Pancreas (tissue), 10 donors: Measurements from ENCODE around the gene LDLRAP1. TPM values are rescaled to one million over a fixed set of nuclear protein-coding genes. Genes with fewer than 3 reads are reported as not detected.

Experiments
- ATAC-seq, 4 donors: fragments of 200-7000 bp; cut with Tn5 transposase; one replicate each; pipeline versions ENCODE4 v1.8.0 to v1.9.1; 2020; ENCODE audit warnings: mild to moderate bottlenecking in 4 of 4, moderate library complexity in 4 of 4
- DNase-seq, 6 donors: peaks; one replicate each; pipeline ENCODE4 v3.0.0-alpha.2; 2020
- FAIRE-seq: peaks from 2 replicates; lab custom pipeline; 2012; peaks lifted over from hg19 to GRCh38; lab: Jason Lieb, UNC
- H3K27ac ChIP-seq, 4 donors: fragments of 200-600 bp; sonication (generic); 1 replicate in 3 of 4; 2 replicates in 1 of 4; pipeline versions ENCODE4 v1.5.0 to v1.8.0; 2020
- H3K27me3 ChIP-seq, 4 donors: fragments of 200-600 bp; one replicate each; pipeline ENCODE4 v1.8.0; 2021
- H3K36me3 ChIP-seq, 3 donors: fragments of 200-600 bp; sonication (generic) in 1 of 3; one replicate each; pipeline versions ENCODE4 v1.5.0 to v1.8.0; 2020 to 2021
- H3K4me1 ChIP-seq, 3 donors: fragments of 200-600 bp; one replicate each; pipeline ENCODE4 v1.8.0; 2021
- H3K4me3 ChIP-seq, 4 donors: fragments of 200-600 bp; sonication (generic) in 2 of 4; one replicate each; pipeline versions ENCODE4 v1.5.0 to v1.8.0; 2020 to 2021
- H3K9me3 ChIP-seq, 4 donors: fragments of 200-600 bp; one replicate each; pipeline ENCODE4 v1.8.0; 2021
- WGBS, 2 donors: extraction: QIAGEN DNeasy Blood & Tissue Kit; methylation state at CpG; one replicate each; pipeline ENCODE4 v1.1.7; 2013; 5-methylcytosine and 5-hydroxymethylcytosine counted together
- intact Hi-C, 3 donors: fragments of 100-400 bp; cut with DNase I; formaldehyde crosslinking; loops; one replicate each; pipeline versions ENCODE4 v1.11.1 to v1.14.2; 2022
- polyA plus RNA-seq, 2 donors: library from polyadenylated mRNA; stranded (reverse); fragments of 200-250 nt; gene quantifications; one replicate each; pipeline ENCODE4 v1.2.3, GENCODE V29; 2013
- total RNA-seq, 6 donors: library from RNA; stranded (reverse); fragmentation: NEBNext Ultra II Directional in 4 of 6; extraction: Animal tissue kit (Norgen Biotek cat#: 25700) in 4 of 6; gene quantifications; one replicate each; pipeline versions ENCODE4 v1.2.1 to v1.2.4, GENCODE V29; 2021 to 2023
- TF ChIP-seq, protein P1 (sequence below), 4 donors: fragments of 200-600 bp; sonication (generic) in 3 of 4; IDR thresholded peaks; one replicate each; pipeline versions ENCODE4 v1.5.0 to v1.8.0; 2021; ENCODE audit warnings: antibody characterized with exemption in 4 of 4
- donor health status: healthy with polysubstance abuse.
- donor health status: DM: no; HTN: no; CAD: no; lungs with moderate emphysema.
- donor health status: DM: no; HTN: no; CAD: no.
- donor health status: control.
- donor health status: control.
- donor health status: Bipolar disorder and iron deficiency.
- donor health status: DM: yes; HTN: yes; CAD: no.
- donor health status: DM: no; HTN: no; CAD: no.
- donor health status: DM: no; HTN: no; CAD: no.
- donor health status: DM: yes; HTN: yes; CAD: no.

LDLRAP1 gene
- total and polyA plus RNA-seq, 8 donors = 21.0 to 71.9 (median 23.7) TPM

DNA sequence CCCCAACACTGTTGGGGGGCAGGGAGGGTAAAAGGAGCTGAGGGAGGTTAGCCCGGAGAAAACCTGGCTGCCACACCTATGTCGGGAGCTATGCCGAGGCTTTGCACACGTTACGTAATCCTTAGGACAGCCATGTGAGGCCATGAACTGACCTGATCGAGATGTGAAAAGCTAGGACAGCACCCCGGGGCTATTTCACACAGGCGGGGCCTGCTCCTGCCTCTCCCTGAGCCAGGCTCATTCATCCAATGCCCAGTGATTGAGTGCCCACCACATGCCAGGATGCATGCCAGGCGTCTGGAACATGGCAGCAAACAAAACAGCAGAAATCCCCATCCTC is 30.2 kb downstream of the LDLRAP1 start:
- no peak overlapping the region for H3K27ac ChIP-seq
- H3K4me3 ChIP-seq = no peak overlapping the region
- no peaks in the 10 kb centered on the region for H3K36me3 ChIP-seq
- H3K4me1 ChIP-seq = no peaks in the 10 kb centered on the region
- peak in 1 of 6 donors; percentile 25 for DNase-seq
- no peaks in the 10 kb centered on the region for H3K9me3 ChIP-seq
- no peak for FAIRE-seq
- 23 to 41% methylated on average over 9 of the region's 9 CpGs for WGBS, 2 donors
- no peaks in the 10 kb centered on the region for H3K27me3 ChIP-seq
- TF ChIP-seq, protein P1, sequence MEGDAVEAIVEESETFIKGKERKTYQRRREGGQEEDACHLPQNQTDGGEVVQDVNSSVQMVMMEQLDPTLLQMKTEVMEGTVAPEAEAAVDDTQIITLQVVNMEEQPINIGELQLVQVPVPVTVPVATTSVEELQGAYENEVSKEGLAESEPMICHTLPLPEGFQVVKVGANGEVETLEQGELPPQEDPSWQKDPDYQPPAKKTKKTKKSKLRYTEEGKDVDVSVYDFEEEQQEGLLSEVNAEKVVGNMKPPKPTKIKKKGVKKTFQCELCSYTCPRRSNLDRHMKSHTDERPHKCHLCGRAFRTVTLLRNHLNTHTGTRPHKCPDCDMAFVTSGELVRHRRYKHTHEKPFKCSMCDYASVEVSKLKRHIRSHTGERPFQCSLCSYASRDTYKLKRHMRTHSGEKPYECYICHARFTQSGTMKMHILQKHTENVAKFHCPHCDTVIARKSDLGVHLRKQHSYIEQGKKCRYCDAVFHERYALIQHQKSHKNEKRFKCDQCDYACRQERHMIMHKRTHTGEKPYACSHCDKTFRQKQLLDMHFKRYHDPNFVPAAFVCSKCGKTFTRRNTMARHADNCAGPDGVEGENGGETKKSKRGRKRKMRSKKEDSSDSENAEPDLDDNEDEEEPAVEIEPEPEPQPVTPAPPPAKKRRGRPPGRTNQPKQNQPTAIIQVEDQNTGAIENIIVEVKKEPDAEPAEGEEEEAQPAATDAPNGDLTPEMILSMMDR (IDR thresholded peaks at IDR 0.05) = no peak
- peak in 3 of 4 donors; percentile 23 to 62 (median 55) for ATAC-seq
- intact Hi-C loops = no loop called here

DNA sequence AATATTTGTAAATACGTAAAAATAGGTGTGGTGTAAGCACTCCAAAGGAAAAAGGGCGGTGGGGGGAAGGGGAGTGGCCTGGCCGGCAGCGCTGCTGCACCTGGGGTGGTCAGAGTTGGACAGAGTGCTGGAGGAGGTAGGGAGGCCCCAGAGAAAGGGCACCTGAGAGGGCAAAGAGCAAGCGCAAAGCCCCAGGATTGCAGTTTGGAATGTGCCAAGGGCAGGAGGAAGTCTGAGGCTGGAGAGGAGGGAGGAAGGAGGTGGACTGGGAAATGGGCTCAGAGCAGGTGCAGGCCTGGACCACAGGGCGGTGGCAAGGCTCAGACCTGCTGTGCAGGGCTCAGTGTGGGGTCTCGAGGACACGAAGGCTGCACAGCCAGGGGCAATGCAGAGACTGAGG is 30.6 kb downstream of the LDLRAP1 start:
- ATAC-seq = no peak

DNA sequence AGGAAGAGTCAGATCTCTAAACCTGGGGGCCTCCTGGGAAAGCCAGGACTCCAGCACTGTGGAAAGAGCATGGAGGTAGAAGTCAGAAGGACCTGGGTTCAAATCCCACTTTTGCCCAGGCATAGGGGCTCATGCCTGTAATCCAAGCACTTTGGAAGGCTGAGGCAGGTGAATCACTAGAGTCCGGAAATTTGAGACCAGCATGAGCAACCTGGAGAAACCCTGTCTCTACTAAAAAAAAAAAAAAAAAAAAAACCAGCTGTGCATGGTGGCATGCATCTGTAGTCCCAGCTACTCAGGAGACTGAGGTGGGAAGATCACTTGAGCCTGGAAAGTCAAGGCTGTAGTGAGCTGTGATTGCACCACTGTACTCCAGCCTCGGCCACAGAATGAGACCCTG is 31.8 kb downstream of the LDLRAP1 start:
- Histone ChIP-seq H3K4me3 (no peak overlapping the region), H3K36me3 (no peaks in the 10 kb centered on the region), H3K27ac (no peak overlapping the region), H3K27me3 (no peaks in the 10 kb centered on the region), H3K9me3 (no peaks in the 10 kb centered on the region), H3K4me1 (no peaks in the 10 kb centered on the region)
- TF ChIP-seq, protein P1 (IDR thresholded peaks at IDR 0.05) = no peak
- no peak for ATAC-seq
- no peak for DNase-seq
- intact Hi-C loops = no loop called here
- 91 to 92% methylated on average over 2 of the region's 2 CpGs for WGBS, 2 donors
- no peak for FAIRE-seq

More for the DNA sequence above, 30.6 kb downstream of the LDLRAP1 start:
- Histone ChIP-seq H3K27me3 (no peaks in the 10 kb centered on the region), H3K4me1 (no peaks in the 10 kb centered on the region), H3K36me3 (no peaks in the 10 kb centered on the region), H3K4me3 (no peak overlapping the region), H3K27ac (no peak overlapping the region), H3K9me3 (no peaks in the 10 kb centered on the region)
- TF ChIP-seq, protein P1 (IDR thresholded peaks at IDR 0.05) = no peak
- DNase-seq (peak in 1 of 6 donors; percentile 48), FAIRE-seq (no peak)
- 69 to 74% methylated on average over 8 of the region's 8 CpGs for WGBS, 2 donors
- intact Hi-C loops = no loop called here

DNA sequence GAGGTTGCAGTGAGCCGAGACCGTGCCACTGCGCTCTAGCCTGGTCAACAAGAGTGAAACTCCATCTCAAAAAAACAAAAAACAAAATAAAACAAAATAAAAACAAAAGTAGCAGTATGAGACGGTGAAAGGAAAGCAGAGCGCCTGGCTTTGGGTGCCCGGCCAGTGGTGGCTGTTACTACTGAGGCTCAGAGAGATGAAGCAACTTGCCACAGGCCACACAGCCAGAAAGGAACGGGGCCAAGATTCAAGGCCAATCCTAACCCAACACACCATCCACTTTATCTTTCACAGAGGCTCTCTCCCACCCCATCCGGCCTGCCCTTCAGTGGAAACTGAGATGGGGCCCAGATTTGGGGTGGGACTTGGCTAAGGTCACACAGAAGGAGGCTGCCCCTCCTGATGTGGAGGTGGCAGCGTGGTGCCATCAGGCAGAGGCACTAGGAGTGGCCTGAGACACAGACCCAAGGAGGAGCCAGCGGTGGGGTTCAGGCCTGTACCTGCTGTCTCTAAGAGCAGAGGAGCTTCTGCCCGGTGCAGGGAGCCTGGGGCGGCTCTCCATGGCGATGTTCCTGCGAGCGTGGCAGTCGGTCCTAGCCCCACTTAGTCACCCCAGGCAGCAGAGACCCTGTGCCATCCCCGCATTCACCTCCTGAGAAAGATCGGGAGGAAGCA is 33.2 kb downstream of the LDLRAP1 start:
- Histone ChIP-seq H3K4me1 (no peaks in the 10 kb centered on the region), H3K9me3 (no peaks in the 10 kb centered on the region), H3K27me3 (no peaks in the 10 kb centered on the region), H3K4me3 (no peak overlapping the region), H3K36me3 (no peaks in the 10 kb centered on the region), H3K27ac (no peak overlapping the region)
- ATAC-seq (no peak), FAIRE-seq (no peak), DNase-seq (no peak)
- 89 to 93% methylated on average over 18 of the region's 18 CpGs for WGBS, 2 donors
- TF ChIP-seq, protein P1 (IDR thresholded peaks at IDR 0.05) = no peak
- intact Hi-C loops = no loop called here

DNA sequence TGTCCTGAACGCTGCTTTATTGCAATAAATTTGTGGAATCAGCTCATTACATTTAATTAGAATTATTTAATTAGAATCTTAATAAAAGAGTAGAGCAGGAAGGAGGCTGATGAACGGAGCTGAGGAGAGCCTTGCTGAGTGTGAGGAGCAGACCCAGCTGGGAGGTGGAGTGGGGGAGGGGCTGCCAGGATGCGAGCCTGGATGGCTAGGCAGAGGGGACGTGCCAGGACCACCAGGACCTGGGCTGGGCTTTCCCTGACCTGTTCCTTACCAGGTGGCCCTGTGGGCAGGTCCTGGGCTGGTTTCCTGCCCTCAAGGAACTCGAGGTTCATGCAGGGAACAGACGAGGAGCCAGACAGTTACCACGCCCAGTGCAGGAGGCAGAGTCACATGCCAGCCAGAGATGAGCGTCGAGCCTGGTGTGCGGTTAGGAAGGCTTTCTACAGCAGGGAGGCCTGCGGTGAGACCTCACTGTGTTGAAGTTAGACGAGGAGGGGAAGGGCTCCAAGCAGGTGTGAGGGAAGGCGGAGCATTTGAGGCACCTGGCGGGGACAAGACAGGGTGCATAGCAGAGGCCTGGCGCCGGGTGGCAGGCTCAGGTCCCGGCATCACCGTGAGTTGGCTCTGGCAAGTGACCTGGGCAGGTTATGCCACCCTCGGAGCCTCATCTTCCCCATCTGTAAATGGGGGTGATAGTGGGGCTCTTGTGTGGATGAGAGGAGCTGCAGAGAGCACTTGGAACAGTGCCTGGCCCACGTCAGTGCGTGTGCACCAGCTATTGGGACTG is 33.9 kb downstream of the LDLRAP1 start:
- Histone ChIP-seq H3K36me3 (no peaks in the 10 kb centered on the region), H3K4me3 (no peak overlapping the region), H3K9me3 (no peaks in the 10 kb centered on the region), H3K4me1 (no peaks in the 10 kb centered on the region), H3K27me3 (no peaks in the 10 kb centered on the region), H3K27ac (no peak overlapping the region)
- intact Hi-C loops = no loop called here
- FAIRE-seq (no peak), DNase-seq (no peak), ATAC-seq (no peak)
- 82 to 85% methylated on average over 21 of the region's 21 CpGs for WGBS, 2 donors
- TF ChIP-seq, protein P1 (IDR thresholded peaks at IDR 0.05) = no peak
